K562 (cell line): ENCODE measurements around the gene ZFYVE27. TPM values are rescaled to one million over a fixed set of nuclear protein-coding genes. Genes with fewer than 3 reads are reported as not detected.
A peak's percentile ranks its signal among the peaks of the same experiment; 100 is the strongest.

Experiments used
- ATF1 ChIP-seq, 2 experiments: fragments of 450-650 bp in 1 of 2; IDR thresholded peaks; 2 replicates each; pipeline ENCODE4 v1.6.1; 2016; ENCODE audit warnings: missing compliant biosample characterization in 1 of 2, missing genetic modification characterization in 1 of 2
- BDP1 ChIP-seq: IDR thresholded peaks from 3 replicates; pipeline ENCODE4 v1.6.1; 2011; ENCODE audit not compliant: insufficient read length, insufficient read depth
- HSF4 ChIP-seq: fragments of 250-450 bp; sonication (Bioruptor Pico); IDR thresholded peaks from 2 replicates; pipeline ENCODE4 v2.1.2; 2022; ENCODE audit warnings: mild to moderate bottlenecking, moderate library complexity, borderline replicate concordance
- POLR2G ChIP-seq: fragments of 200-400 bp; formaldehyde crosslinking; IDR thresholded peaks from 2 replicates; pipeline ENCODE4 v1.6.1; 2017; ENCODE audit warnings: low read depth, mild to moderate bottlenecking, antibody characterized with exemption, low read length, moderate library complexity
- SIX5 ChIP-seq, 2 experiments: IDR thresholded peaks; 2 replicates each; pipeline ENCODE4 v1.6.1; 2011; ENCODE audit warnings: low read length in 2 of 2, borderline replicate concordance in 1 of 2, low read depth in 1 of 2, mild to moderate bottlenecking in 1 of 2, moderate library complexity in 1 of 2; ENCODE audit not compliant: insufficient read depth in 1 of 2
- SOX6 ChIP-seq: fragments of 450-650 bp; IDR thresholded peaks from 2 replicates; pipeline ENCODE4 v1.6.1; 2014; ENCODE audit warnings: mild to moderate bottlenecking
- TBL1XR1 ChIP-seq, 2 experiments: IDR thresholded peaks; 2 replicates each; pipeline ENCODE4 v1.6.1; 2012; ENCODE audit warnings: improper control_type of control experiment in 2 of 2, low read length in 2 of 2, mild to moderate bottlenecking in 1 of 2
- YY1 ChIP-seq, 3 experiments: IDR thresholded peaks; 2 replicates each; pipeline ENCODE4 v1.6.1; 2011; ENCODE audit warnings: low read length in 2 of 3, mild to moderate bottlenecking in 2 of 3, moderate library complexity in 2 of 3, borderline replicate concordance in 1 of 3, control low read depth in 1 of 3, low read depth in 1 of 3; ENCODE audit not compliant: insufficient read depth in 3 of 3, insufficient replicate concordance in 2 of 3, control insufficient read depth in 1 of 3, insufficient read length in 1 of 3; ENCODE audit errors: extremely low read depth in 1 of 3
- ZNF436 ChIP-seq: fragments of 250-450, 450-650 bp; sonication (Bioruptor Pico); formaldehyde crosslinking; IDR thresholded peaks from 2 replicates; pipeline ENCODE4 v1.7.0; 2020; ENCODE audit warnings: mild to moderate bottlenecking
- polyA plus RNA-seq, 8 experiments: library from polyadenylated mRNA; depleted of rRNA in 4 of 8; stranded (reverse) in 5 of 8; unstranded in 3 of 8; fragments of >200 nt; fragmentation: Nextera tagmentation in 2 of 8; fragmentation: Illumina TruSeq in 1 of 8; extraction: Ambion mirVana in 2 of 8; extraction: Trizol in 1 of 8; gene quantifications; 2 replicates each; pipeline versions ENCODE4 v1.2.1 to v1.2.3, GENCODE V29; 2011 to 2014; ENCODE audit warnings: inconsistent platforms in 1 of 8, missing spikeins in 1 of 8
- total RNA-seq, 7 experiments: library from RNA; depleted of rRNA in 6 of 7; stranded (reverse); fragments of >200 nt in 6 of 7; fragmentation: Illumina TruSeq in 2 of 7; extraction: Trizol in 2 of 7; gene quantifications; 2 replicates each; pipeline versions ENCODE4 v1.2.1 to v1.2.3, GENCODE V29; 2011 to 2021; ENCODE audit warnings: low replicate concordance in 1 of 7
- TF ChIP-seq, protein P1 (sequence below): fragments of 250-450 bp; sonication (Bioruptor Pico); IDR thresholded peaks from 2 replicates; pipeline ENCODE4 v1.4.0; 2020; ENCODE audit warnings: mild to moderate bottlenecking, moderate library complexity
- TF ChIP-seq, protein P2 (sequence below): fragments of 250-450 bp; sonication (Bioruptor Pico); IDR thresholded peaks from 2 replicates; pipeline ENCODE4 v1.4.0; 2020; ENCODE audit warnings: mild to moderate bottlenecking
- TF ChIP-seq, protein P3 (sequence below): sonication (generic); formaldehyde crosslinking; IDR thresholded peaks from 2 replicates; pipeline ENCODE4 v1.8.1; 2022; ENCODE audit warnings: missing genetic modification reagents
- TF ChIP-seq, protein P4 (sequence below): sonication (generic); formaldehyde crosslinking; IDR thresholded peaks from 2 replicates; pipeline ENCODE4 v1.8.0; 2022; ENCODE audit warnings: mild to moderate bottlenecking, missing genetic modification reagents, borderline replicate concordance
- TF ChIP-seq, protein P5 (sequence below): sonication (generic); formaldehyde crosslinking; IDR thresholded peaks from 2 replicates; pipeline ENCODE4 v1.5.0; 2020; ENCODE audit warnings: missing genetic modification reagents
- TF ChIP-seq, protein P6 (sequence below): fragments of 450-650 bp; IDR thresholded peaks from 2 replicates; pipeline ENCODE4 v1.6.1; 2014; ENCODE audit warnings: low read depth, mild to moderate bottlenecking, moderate library complexity, borderline replicate concordance

Gene ZFYVE27
- total and polyA plus RNA-seq, 9 of the 15 experiments (the other 6 are each of a cell fraction or from before 2014, with no cell fraction given) = 0.81 to 21.9 (median 15.3) TPM

DNA sequence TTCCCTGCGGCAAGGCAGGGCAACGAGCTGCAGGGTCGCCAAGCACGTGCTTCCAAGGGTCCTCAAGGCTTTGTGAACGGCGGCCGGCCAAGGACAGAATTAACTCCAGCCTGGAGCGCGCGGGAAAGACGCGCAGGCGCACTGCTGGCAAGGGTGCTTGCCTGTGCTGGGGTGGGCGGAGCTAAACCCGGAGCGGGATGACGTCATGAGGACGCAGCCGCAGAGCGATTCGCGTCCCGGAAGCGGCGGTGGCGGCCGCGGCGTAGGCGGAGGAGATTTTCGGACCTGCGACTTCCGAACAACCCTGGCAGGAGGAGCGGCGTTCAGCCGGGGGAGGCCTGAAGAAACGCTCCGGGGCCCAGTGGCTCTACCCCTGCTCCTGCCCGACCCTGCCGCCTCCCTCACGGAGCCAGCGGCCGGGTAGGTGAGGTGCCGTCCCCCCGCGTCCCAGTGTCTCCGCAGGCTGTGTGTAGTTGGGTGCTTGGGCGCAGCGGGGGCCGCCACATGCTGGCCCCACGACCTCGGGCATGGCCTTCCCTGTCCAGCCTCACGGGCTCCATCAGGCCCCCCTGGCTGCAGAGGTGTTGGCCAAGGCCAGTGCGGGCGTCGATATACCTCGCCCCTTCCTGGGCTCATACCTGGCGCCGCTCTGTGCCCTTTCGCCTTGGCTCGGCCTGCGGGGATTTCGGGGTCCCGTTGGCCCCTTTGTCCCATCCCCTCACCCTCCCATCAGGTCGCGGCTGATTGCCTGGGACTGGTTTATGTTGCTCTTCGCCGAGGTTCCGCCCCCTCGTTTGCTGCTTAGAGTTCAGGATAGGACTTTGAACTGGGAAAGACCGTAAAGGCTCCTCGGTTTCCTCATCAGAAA is at the start of gene ZFYVE27 (continued):
- TF ChIP-seq, protein P1, sequence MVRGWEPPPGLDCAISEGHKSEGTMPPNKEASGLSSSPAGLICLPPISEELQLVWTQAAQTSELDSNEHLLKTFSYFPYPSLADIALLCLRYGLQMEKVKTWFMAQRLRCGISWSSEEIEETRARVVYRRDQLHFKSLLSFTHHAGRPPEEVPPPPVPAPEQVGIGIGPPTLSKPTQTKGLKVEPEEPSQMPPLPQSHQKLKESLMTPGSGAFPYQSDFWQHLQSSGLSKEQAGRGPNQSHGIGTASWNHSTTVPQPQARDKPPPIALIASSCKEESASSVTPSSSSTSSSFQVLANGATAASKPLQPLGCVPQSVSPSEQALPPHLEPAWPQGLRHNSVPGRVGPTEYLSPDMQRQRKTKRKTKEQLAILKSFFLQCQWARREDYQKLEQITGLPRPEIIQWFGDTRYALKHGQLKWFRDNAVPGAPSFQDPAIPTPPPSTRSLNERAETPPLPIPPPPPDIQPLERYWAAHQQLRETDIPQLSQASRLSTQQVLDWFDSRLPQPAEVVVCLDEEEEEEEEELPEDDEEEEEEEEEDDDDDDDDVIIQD (CRISPR knock-in tag) = no peak
- TF ChIP-seq TBL1XR1 (IDR thresholded peaks at IDR 0.05; ENCODE audit: low read length in 2 of 2) (0 out of 4 replicates have a peak, but pooled peaks of 1 of the 2 experiments have one; percentile 34), SOX6 (0 out of 2 replicates have a peak, but pooled peaks have one; percentile 23), HSF4 (CRISPR knock-in tag) (no peak), ZNF436 (CRISPR knock-in tag) (no peak), YY1 (IDR thresholded peaks at IDR 0.05; ENCODE audit: borderline replicate concordance in 1 of 3, control insufficient read depth in 1 of 3, extremely low read depth in 1 of 3, insufficient read depth in 3 of 3, insufficient read length in 1 of 3, insufficient replicate concordance in 2 of 3, low read depth in 1 of 3, low read length in 2 of 3) (peak in 1 of 3 experiments; percentile 7), SIX5 (IDR thresholded peaks at IDR 0.05; ENCODE audit: borderline replicate concordance in 1 of 2, insufficient read depth in 1 of 2, low read depth in 1 of 2, low read length in 2 of 2) (no peak), ATF1 (CRISPR knock-in tag; IDR thresholded peaks at IDR 0.05) (peak; percentile 61; the same call in 1 of the 2 replicates), ATF1 (tag; IDR thresholded peaks at IDR 0.05) (peak; percentile 96), POLR2G (peak; percentile 86), BDP1 (no peak)
- TF ChIP-seq, protein P2, sequence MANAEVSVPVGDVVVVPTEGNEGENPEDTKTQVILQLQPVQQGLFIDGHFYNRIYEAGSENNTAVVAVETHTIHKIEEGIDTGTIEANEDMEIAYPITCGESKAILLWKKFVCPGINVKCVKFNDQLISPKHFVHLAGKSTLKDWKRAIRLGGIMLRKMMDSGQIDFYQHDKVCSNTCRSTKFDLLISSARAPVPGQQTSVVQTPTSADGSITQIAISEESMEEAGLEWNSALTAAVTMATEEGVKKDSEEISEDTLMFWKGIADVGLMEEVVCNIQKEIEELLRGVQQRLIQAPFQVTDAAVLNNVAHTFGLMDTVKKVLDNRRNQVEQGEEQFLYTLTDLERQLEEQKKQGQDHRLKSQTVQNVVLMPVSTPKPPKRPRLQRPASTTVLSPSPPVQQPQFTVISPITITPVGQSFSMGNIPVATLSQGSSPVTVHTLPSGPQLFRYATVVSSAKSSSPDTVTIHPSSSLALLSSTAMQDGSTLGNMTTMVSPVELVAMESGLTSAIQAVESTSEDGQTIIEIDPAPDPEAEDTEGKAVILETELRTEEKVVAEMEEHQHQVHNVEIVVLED (CRISPR knock-in tag) = peak; percentile 81
- TF ChIP-seq, protein P3, sequence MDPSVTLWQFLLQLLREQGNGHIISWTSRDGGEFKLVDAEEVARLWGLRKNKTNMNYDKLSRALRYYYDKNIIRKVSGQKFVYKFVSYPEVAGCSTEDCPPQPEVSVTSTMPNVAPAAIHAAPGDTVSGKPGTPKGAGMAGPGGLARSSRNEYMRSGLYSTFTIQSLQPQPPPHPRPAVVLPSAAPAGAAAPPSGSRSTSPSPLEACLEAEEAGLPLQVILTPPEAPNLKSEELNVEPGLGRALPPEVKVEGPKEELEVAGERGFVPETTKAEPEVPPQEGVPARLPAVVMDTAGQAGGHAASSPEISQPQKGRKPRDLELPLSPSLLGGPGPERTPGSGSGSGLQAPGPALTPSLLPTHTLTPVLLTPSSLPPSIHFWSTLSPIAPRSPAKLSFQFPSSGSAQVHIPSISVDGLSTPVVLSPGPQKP (CRISPR knock-in tag) = no peak
- TF ChIP-seq, protein P4, sequence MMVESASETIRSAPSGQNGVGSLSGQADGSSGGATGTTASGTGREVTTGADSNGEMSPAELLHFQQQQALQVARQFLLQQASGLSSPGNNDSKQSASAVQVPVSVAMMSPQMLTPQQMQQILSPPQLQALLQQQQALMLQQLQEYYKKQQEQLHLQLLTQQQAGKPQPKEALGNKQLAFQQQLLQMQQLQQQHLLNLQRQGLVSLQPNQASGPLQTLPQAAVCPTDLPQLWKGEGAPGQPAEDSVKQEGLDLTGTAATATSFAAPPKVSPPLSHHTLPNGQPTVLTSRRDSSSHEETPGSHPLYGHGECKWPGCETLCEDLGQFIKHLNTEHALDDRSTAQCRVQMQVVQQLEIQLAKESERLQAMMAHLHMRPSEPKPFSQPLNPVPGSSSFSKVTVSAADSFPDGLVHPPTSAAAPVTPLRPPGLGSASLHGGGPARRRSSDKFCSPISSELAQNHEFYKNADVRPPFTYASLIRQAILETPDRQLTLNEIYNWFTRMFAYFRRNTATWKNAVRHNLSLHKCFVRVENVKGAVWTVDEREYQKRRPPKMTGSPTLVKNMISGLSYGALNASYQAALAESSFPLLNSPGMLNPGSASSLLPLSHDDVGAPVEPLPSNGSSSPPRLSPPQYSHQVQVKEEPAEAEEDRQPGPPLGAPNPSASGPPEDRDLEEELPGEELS (CRISPR knock-in tag) = no peak
- TF ChIP-seq, protein P5, sequence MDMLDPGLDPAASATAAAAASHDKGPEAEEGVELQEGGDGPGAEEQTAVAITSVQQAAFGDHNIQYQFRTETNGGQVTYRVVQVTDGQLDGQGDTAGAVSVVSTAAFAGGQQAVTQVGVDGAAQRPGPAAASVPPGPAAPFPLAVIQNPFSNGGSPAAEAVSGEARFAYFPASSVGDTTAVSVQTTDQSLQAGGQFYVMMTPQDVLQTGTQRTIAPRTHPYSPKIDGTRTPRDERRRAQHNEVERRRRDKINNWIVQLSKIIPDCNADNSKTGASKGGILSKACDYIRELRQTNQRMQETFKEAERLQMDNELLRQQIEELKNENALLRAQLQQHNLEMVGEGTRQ (CRISPR knock-in tag) = no peak
- TF ChIP-seq, protein P6, sequence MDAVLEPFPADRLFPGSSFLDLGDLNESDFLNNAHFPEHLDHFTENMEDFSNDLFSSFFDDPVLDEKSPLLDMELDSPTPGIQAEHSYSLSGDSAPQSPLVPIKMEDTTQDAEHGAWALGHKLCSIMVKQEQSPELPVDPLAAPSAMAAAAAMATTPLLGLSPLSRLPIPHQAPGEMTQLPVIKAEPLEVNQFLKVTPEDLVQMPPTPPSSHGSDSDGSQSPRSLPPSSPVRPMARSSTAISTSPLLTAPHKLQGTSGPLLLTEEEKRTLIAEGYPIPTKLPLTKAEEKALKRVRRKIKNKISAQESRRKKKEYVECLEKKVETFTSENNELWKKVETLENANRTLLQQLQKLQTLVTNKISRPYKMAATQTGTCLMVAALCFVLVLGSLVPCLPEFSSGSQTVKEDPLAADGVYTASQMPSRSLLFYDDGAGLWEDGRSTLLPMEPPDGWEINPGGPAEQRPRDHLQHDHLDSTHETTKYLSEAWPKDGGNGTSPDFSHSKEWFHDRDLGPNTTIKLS = peak; percentile 50; the same call in 1 of the 2 replicates
